HG03442 (cell line): Measurements from ENCODE around the gene MUC6.
"Not testable (repeated sequence)": the region's sequence is repeated elsewhere in the genome, so short reads cannot be mapped to it uniquely, and the experiment has no call there.

ENCODE experiments used
- ATAC-seq: cut with Tn5 transposase; IDR thresholded peaks from one replicate; pipeline ENCODE4 v1.9.1; 2021; ENCODE audit warnings: mild to moderate bottlenecking, moderate library complexity; ENCODE audit not compliant: unreplicated experiment

The MUC6 gene

GRCh38 chr11:991711-992307 lies 44.7 kb downstream of the MUC6 start:
- no peak for ATAC-seq

GRCh38 chr11:991034-991433 lies 45.5 kb downstream of the MUC6 start:
- ATAC-seq: no peak

DNA sequence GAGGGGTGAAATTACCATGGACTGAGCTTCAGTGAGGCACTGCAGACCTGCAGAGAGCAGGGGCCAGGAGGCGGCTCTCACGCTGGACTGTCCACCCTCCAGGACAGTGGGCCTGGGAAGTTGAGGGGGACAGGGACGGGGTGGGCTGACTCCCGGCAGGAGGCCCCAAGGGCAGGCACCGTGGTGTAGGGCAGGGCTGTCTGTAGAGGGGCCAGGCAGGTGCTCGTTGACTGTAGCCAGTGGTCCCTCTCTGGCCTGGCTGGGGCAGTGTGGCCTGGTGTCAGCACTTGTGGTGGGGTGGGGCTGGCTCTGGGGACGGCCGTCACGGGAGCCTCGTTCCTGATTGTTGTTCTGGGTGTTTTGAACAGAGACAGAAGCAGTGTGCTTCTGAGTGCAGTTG lies 46.4 kb downstream of the MUC6 start:
- ATAC-seq: no peak

GRCh38 chr11:987671-988070 lies 48.8 kb downstream of the MUC6 start:
- ATAC-seq: no peak

- no peak for ATAC-seq
Observed at GRCh38 chr11:986952-987305, 49.6 kb downstream of the MUC6 start.

- no peak for ATAC-seq
Observed at GRCh38 chr11:986270-986951, 50.1 kb downstream of the MUC6 start.

DNA sequence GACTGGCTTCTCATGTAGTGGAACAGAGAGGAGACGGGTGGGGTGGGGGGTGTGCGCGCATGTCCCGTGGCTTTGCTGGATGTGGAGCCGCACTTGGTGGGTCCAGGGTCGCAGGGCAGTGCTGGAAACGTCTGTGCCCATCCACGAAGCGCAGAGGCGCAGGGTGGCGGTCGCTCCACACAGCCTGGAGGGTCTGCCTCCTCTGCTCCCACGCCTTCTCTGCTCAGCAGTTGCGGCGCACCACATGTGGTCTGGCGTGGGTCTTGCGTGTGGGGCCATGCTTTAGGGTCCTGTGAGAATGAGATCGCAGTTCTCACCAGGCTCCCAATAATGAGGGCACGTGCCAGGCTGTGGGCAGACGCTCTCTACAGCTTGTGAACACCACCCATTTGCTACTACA lies 50.7 kb downstream of the MUC6 start:
- no peak for ATAC-seq

DNA sequence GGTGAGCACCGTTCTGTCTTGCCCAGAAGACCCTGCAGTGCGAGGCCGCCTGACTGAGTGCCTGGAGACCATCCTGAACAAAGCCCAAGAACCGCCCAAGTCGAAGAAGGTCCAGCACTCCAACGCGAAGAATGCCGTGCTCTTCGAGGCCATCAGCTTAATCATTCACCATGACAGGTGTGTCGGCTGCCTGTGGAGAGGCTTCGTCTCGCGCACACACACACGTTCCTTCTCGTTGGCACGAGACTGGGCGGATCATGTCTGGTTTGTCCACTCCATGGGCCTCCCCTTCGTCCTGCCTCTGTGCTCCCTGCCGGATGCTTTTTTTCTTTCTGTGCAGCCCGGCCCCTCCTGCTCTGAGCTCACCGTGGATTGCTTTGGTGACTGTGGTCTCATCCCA lies 51.1 kb downstream of the MUC6 start:
- ATAC-seq: no peak

DNA sequence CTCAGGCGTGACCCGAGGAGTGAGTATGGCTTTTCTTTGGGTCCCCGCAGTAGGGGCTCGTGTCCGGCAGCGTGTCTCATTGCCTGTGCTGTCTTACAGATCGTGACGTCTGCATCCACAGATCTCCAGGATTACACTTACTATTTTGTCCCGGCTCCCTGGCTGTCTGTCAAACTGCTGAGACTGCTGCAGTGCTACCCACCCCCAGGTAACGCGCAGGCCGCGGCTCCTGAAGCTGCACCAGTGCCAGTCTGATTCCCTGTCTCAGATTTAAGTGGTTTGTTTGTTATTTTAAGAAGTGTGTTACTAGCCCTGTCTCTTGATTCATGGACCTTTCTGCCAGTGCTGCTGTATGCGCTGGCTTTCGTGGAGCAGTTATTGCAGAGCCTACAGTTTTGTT lies 52.0 kb downstream of the MUC6 start:
- ATAC-seq: no peak

DNA sequence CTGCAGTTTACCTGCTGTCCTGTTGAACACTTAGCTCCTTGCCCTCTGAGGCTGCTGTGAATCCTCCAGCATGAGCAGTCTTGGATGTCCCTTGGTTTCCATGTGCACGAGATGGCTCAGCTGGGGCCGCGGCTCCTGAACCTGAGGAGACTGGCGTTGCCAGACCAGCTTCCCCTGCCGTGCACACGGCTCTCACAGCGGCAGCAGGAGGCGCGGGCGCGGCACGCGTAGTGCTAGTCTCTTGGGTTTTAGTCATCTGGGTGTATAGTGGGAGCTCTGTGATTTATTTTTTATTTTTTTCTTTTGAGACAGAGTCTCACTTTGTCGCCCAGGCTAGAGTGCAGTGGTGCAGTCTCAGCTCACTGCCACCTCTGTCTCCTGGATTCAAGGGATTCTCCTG lies 54.8 kb downstream of the MUC6 start:
- no peak for ATAC-seq

GRCh38 chr11:980438-981357 lies 55.8 kb downstream of the MUC6 start:
- ATAC-seq: no peak

- no peak for ATAC-seq
Observed at GRCh38 chr11:978781-979180, 57.7 kb downstream of the MUC6 start.

- no peak for ATAC-seq
Observed at GRCh38 chr11:977830-978720, 58.4 kb downstream of the MUC6 start.

DNA sequence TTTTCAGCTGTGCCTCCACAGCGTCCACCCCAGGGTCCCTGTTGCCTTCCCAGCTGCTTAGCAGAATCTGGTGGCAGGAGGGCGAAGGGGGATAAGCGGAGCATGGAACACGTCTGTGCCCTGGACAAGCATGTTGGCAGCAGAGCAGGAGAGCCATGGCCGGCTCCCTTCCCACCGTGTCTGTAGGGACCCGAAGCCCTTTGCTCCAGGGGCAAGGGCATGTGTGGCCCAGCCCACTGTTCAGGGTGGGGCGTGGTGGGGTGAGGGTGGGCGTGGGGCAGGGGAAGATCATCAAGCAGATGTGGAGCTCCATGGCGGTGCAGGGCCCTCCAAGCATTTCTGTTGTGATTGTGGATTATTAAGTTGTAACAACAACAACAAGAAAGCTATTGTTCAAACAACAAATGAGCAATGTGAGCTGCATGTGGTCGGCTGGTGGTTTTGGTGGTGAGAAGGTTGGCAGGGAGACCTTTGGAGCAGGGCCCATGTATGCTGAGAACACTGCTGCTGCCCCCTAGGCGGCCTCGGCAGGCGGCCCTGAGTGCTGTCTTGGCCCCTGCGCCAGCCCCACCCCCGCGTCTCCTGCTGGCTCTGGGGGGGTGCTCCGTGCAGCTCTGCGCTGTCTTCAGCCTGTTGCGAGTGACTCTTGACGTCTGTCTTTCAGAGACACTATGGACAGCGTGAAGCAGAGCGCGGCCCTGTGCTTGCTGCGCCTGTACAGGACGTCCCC lies 59.9 kb downstream of the MUC6 start:
- no peak for ATAC-seq

- no peak for ATAC-seq
Observed at GRCh38 chr11:975827-976226, 60.7 kb downstream of the MUC6 start.

DNA sequence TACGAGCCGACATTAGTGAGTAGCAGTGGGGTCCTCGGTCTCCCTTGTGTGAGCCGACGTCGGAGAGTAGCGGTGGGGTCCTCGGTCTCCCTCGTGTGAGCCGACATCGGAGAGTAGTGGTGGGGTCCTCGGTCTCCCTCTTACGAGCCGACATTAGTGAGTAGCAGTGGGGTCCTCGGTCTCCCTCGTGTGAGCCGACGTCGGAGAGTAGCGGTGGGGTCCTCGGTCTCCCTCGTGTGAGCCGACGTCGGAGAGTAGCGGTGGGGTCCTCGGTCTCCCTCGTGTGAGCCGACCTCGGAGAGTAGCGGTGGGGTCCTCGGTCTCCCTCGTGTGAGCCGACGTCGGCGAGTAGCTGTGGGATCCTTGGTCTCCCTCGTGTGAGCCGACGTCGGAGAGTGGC lies 61.1 kb downstream of the MUC6 start:
- ATAC-seq: not testable (repeated sequence)

GRCh38 chr11:973237-973636 lies 63.3 kb downstream of the MUC6 start:
- ATAC-seq: no peak

DNA sequence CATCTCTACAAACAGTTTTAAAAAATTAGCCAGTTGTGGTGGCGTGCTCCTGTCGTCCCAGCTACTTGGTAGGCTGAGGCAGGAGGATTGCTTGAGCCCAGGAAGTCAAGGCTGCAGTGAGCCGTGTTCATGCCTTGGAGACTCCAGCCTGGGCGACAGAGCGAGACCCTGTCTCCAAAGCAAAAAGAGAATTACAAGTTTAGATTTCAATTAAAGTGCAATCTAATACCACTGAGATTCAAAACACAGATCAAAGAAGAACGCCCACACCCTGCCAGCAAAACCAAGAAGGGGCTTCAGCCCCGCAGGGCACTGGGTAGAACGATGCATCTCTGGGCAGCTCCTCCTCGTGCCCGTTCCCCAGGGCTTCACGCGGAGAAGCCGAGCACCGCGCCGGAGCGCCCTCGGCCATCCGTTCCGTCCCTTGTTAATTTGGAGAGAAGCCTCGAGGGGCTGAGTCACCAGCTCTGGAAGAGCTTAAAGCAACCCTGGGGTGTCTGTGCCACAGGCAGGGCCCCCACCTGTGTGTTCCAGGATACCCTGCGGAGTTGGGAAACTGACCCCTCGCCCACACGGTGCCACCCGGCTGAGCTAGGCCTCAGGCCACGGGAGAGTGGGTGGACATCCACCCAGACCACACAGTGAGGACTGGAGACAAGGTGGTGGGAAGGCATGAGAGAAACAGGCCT lies 63.9 kb downstream of the MUC6 start:
- no peak for ATAC-seq

GRCh38 chr11:971731-972365 lies 64.7 kb downstream of the MUC6 start:
- no peak for ATAC-seq
